NCI-H128 (cell line): ENCODE data around the gene ABCC11.
A peak's percentile ranks its signal among the peaks of the same experiment; 100 is the strongest.
"Not testable (repeated sequence)": the region's sequence is repeated elsewhere in the genome, so short reads cannot be mapped to it uniquely, and the experiment has no call there.

ENCODE experiments used
- DNase-seq: peaks from one replicate; lab custom pipeline; 2025; ENCODE audit not compliant: unreplicated experiment; lab: John Stamatoyannopoulos, UW

Gene ABCC11

DNA sequence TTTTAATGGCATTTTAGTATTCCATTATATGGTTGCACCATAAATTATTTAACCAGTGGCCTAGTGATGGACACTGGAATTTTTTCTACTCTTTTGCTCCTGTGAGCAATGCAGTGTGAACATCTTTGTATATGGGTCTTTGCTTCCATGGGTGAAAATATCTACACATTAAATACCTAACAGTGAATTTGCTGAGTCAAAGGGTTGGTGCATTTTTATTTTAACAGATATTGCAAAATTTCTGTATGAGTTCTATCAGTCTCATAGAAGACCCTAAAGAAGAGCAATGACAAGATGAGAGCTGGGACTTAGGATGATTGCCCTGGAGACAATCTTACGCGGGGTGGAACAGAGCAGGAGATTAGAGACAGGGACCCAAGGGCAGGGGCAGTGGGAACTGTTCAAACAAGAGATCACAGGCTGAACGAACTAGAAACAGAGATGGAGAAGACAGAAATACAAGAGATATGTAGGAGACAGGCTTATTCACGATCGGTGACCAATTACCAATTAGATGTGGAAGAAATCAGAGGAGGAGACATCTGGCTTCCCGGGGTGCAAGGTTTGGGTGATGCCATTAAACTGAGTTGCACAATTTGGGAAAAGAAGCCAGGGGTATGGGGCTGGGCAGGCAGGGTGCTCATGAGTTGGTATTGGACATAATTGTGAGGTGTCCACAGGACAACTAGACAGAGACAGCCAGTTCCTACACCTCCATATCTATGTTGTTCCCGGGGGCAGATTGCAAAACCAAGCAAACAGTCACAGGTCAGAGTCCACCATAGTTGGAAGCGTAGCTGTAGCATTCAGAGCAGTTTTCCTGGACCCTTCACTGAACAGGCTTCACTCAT is 43.1 kb downstream of the ABCC11 start:
- no peak for DNase-seq

GRCh38 chr16:48201515-48202201 is 45.7 kb downstream of the ABCC11 start:
- no peak for DNase-seq

GRCh38 chr16:48197294-48197693 is 50.0 kb downstream of the ABCC11 start:
- DNase-seq: no peak

GRCh38 chr16:48194828-48195556 is 52.3 kb downstream of the ABCC11 start:
- no peak for DNase-seq

DNA sequence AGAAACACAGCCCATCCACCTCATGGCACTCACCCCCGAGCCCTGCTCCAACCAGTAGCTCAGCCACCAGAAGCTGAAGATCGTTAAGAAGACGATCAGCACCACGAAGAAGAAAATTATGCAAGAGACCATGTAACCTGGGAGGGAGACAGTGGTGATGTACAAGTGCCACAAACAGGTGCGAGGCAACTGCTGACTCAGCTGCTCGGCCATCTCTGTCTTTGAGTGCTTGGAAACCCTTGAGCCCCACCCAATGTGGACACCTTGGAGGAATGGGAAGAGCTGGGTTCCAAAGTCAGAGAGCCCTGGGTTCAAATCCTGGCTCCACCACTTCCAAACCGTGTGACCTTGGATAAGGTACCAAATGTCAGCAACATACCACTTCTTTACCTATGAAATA is 53.5 kb downstream of the ABCC11 start:
- DNase-seq: no peak

DNA sequence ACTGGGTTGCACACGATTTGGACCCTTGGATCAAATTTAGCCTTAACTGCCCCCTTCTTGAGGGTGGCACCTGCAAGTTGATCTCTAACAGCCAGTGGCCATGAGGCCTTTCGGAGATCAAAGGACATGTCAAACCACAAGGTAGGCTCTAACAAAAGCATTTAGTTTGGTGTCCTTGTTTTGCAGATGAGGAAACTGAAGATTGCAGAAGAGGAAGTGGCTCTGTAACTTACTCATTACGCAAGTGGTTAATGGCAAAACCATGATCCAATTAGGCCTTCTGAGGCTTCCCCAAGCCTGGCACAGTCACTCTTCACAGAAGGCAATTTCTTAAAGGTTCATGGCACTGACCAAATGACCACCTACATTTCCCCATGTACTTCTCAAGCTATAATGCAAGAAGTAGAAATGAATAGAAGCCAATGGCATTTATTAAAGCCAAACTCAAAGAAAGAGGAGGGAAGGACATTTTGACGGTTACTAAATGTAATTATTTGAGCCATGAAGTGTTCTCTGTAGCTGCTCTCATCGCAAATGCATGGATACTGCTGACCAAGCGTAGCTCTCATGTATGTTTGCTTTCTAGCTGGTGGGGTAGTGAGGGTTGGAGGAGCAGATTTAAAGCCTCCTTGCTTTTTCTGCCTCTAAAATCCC is 58.8 kb downstream of the ABCC11 start:
- no peak for DNase-seq

- DNase-seq: no peak
These were observed 59.6 kb downstream of the ABCC11 start for GRCh38 chr16:48187779-48188178.

DNA sequence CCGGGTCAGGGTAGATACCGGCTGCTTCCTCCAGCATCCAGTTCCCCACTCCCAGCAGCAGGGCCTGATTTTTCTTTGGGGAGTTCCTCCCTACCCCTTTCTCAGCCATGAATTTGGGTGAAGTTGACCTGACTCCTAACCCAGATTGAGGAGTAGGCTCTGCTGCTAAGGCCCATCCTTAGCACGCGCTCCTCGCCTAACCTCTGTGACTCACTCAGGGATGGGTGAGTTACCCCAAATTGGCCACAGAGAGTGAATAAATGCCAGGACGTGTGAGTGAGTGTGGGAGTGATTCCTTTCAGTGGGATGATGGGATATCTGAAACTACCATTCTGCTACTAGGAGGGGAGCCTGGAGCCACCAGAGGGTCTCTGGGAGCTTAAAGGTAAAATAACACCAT is 62.7 kb downstream of the ABCC11 start:
- no peak for DNase-seq

DNA sequence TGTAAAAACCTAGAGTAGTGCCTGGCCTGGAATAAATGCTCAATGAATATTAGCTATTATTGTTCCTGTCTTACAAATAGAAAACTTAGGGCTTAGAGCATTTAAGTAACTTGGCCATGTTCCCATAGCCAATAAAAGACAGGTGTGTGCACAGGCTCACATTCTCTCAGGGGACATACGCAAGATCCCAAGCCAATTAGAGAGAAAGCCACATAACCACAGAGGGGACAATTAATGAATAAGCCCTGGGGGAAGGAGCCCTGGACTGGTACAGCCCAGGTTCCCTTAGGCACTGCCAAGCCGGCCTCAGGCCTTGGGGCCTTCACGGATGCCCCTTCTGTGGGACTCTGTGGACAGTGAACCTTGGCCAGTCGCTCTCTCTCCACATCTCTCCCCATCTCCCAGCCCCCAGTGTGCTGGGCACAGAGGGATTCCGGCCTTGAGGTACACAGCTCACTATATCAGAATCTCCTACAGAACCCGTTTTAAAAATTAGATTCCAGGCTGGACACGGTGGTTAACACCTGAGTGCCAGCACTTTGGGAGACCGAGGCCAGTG is 64.3 kb downstream of the ABCC11 start:
- DNase-seq: peak; percentile 11

DNA sequence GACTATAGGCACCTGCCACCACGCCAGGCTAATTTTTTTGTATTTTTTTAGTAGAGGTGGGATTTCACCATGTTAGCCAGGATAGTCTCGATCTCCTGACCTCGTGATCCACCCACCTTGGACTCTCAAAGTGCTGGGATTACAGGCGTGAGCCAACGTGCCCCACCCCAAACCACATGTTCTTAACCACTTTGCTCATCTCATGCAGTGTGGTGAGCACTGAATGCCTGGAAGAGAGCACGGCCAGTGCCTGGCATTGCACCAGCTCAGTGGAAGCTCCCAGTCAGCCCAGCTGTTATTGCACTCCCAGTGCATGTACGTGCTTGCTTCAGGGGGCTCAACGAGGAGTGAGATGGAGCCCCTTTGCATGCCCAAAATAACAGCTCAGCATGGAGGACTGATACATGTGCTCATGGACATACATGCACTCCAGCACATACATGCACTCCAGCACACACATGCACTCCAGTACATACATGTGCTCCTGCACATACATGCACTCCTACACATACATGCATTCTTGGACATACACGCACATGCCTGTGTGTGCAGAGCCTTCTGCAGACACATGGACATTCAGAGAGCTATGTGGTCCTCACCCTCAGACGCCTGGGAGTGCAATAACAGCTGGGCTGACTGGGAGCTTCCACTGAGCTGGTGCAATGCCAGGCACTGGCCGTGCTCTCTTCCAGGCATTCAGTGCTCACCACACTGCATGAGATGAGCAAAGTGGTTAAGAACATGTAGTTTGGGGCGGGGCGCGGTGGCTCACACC is 65.4 kb downstream of the ABCC11 start:
- not testable (repeated sequence) for DNase-seq

DNA sequence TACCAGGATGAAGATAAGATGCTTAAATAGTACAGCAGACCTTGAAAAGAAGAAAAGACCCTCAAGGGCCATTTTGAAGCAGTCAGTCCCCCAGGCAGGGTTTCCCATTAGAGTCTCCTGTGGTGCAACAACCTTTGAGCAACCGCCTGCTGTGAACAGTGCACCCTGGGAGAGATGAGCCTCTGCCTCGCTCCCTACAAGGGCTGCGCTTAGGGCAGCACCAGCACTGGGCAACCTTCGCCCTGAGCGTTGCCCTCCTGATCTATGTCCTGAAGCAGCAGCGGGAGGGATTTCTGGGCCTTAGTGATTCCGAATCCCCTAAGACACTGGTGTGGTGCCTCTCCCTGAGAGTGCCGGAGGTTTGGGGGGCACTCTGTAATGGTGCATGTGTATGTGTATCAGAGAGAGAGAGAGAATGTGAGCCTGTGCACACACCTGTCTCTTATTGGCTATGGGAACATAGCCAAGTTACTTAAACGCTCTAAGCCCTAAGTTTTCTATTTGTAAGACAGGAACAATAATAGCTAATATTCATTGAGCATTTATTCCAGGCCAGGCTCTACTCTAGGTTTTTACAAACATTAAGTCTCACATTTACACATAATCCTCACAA is 66.4 kb downstream of the ABCC11 start:
- no peak for DNase-seq

DNA sequence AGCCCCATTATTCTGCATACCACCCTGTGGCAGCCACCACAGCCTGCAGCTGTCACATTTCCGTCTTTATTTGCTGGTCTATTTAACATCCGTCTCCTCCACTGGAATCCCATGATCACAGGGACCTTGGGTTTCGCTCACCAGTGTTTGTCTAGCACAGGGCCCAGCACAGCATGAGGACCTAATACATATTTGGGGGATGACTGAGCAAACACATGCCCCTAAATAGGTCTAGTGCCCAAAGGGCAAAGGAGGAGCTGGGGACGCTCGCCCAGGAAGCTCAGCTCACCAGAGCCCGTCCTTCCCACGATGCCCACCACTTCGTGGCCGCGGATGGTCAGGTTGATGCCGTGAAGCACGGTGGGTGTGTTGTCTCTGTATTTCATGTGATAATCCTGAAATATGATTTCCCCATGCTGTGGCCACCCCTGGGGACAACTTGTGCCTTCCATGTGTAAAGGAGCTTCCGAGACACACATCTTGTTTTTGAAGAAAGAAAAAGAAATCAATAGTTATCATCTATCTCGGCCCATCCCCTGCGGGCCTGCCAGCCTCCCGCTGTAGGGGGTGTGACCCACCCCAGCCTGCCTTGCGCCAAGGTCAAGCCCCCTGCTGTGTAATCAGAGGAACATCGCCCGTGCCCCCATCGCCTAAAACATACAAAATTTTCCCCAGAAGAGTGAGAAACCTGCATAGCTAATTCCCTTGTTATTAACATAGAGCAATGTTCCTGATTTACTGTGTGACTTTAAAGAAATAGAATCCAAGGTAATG is 70.5 kb downstream of the ABCC11 start:
- DNase-seq: no peak

DNA sequence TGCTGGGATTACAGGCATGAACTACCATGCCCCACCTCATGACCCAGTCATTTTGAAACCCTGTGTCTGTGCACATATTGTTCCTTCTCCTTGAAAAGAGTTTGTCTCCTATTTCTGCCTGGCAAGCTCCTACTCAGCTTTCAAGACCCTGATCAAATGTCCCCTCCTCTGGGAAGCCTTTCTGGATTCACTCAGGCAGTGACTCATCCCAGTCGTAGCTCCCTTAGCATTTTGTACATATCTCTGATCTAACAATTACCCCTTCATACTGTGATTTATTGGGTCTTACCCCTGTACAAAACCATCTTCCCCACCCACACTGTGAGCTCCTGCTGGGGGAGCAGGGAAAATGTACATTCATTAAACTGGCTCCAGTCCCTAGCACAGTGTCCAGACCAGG is 73.5 kb downstream of the ABCC11 start:
- DNase-seq: no peak

DNA sequence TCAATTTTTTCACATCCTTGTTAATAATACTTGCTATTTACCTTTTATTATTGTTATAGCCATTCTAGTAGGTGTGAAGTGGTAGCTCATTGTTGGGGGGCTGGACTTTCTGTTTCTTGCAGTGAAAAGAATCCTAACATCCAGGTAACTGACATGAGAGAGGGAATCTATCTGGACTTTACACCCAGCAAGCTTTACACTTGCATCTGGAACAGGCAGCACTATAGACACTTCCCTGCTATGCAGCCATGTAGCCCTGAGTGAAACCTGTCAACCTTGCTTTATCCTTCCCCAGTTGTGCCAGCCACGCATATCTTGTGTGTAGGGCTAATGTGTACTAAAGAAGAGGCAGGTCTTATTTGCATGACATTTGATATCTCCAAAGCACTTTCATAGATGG is 74.7 kb downstream of the ABCC11 start:
- DNase-seq: no peak

DNA sequence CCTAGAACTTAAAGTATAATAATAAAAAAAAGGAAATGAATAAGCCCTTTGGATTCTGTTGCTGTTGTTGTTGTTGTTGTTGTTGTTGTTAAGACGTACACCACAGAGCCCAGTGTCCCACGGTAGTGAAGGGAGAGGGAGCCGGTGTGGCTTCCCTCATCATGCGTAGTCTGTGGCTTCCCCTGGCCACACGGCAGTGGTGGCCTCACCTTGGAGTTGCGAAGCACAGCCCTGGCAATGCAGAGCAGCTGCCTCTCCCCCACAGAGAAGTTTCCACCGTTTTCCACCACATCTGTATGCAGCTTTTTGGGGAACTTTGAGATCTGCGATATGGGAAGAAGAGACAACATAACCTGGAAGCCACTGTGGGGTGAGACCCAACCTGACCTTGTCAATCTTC is 77.4 kb downstream of the ABCC11 start:
- DNase-seq: no peak

DNA sequence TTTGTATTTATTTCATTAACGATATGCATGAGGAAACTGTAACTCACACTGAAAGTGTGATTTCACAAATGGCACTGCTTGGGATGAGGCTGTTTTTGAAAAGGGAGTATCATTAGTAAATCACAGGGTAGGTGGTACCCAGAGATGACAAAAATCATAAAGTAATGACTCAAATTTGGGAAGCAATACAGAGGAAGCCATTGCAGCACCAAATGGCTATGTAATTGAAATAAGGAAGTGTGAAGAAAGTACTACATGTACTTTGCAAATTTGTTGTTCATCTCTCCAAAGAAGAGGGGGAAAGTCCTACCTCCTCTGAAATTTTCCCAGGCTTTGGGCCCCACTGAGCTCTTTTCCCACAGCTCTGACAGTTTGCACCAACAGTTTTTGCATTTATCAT is 79.3 kb downstream of the ABCC11 start:
- DNase-seq: no peak

DNA sequence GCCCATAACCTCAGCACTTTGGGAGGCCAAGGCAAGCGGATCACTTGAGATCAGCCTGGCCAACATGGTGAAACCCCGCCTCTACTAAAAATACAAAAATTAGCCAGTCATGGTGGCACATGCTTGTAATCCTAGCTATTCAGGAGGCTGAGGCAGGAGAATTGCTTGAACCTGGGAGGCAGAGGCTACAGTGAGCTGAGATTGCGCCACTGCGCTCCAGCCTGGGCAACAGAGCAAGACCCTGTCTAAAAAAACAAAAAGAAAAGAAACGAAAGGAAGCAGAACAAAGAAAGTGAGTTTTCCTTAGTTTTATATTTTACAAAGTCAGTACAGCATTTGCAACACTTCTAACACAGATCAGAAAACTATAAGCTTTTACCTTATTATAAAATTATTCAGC is 80.7 kb downstream of the ABCC11 start:
- not testable (repeated sequence) for DNase-seq

DNA sequence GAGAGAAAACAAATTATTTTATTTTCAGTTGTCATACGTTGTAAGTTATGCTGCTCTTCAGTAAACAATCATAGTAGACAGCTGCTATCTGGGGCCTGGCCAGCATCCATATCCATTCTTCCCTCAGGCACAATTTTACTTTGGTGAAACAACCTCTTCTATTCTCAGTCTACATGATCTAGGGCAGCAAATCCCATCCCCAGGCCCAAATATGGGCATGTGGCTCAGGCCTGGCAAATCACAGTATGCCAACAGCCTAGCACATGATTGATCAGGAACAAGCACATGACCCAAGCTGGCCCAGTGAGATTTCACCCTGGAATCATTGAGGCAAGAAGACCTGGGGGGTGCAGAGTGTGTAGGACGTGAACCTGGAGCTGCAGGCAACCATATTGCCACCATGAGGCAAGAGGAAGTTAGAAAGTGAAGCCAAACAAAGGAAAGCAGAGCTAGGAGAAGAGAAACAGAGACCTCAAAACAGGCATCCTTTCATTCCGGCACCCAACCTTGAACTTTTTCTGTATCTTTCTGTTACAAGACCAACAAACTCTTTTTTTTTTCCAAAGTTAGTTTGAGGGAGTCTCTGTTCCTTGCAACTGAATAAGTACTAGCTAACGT is 81.3 kb downstream of the ABCC11 start:
- no peak for DNase-seq
